ENCODE results near the gene KLK13.

The KLK13 gene

DNA sequence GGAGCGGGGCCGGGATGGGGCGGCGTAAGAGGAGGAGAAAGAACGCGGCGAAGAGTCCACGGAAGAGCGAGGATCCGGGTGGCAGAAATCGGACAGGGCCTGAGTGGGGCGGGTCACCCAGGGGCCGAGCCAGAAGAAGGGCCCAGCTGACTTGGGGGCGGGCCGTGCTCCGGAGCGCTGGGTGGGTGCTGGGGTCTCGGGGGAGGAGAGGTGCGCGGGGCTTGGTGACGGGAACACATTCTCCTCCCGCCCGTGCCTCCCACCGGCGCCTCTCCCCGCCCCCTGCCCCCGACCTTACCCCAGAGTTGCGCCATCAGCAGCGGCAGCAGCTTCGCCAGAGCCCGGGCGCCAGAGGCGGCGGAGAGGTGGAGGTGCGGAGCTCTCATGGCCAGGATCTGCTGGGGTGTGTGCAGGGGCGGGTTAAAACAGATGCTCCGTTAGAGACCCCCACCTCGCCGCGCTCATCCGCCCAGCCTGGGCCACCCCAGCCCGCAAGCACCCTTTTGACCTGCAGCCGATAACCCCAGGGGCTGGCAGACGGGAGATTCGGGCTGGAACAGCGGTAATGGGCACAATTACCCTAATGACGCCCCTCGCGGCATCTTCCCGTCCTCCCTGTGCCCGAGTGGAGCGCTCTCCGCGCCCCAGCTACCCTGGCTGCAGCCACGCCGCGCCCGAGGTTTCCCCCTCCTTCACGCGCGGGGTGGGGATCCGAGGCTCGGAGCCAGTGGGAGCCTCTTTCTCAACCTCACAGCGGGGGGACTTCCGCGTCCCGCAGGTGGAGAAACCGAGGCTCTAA lies 45.9 kb downstream of the KLK13 start:
- no peak for DNase-seq

GRCh38 chr19:51016798-51017683 lies 47.9 kb downstream of the KLK13 start:
- DNase-seq, result no peak

GRCh38 chr19:51015691-51016267 lies 49.1 kb downstream of the KLK13 start:
- no peak for DNase-seq

DNA sequence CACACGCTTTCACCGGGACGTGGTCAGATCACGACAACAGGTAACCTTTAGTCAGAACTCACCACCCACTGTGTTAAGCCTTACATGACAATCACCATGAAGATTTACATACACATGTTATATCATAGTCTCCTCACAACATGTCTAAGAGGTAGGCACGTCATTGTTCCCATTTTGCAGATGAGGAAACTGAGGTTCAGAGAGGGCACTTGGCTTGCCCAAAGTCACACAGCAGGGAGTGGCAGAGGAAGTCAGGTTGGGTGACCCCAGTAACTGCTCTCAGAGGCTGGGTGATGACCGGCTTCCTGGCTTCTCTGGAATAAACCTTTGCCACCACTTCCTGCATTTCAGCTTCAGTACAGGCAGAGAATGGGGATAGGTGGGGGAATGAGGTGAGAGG lies 50.6 kb downstream of the KLK13 start:
- no peak for DNase-seq

- DNase-seq, result no peak
Measured at GRCh38 chr19:51012661-51013190, 52.2 kb downstream of the KLK13 start.

GRCh38 chr19:51010066-51010795 lies 54.7 kb downstream of the KLK13 start:
- DNase-seq, result no peak

GRCh38 chr19:51009061-51009891 lies 55.6 kb downstream of the KLK13 start:
- no peak for DNase-seq

GRCh38 chr19:51007488-51007887 lies 57.4 kb downstream of the KLK13 start:
- no peak for DNase-seq

- no peak for DNase-seq
Measured at GRCh38 chr19:51006406-51006805, 58.5 kb downstream of the KLK13 start.

All from activated gamma-delta T cell (primary cell).